Lower leg skin (tissue), 4 donors: ENCODE measurements around the gene KCNE4. TPM values are rescaled to one million over a fixed set of nuclear protein-coding genes. Genes with fewer than 3 reads are reported as not detected.

Experiments used
- DNase-seq, 2 donors: peaks; one replicate each; pipeline ENCODE4 v3.0.0-alpha.2; 2019; ENCODE audit warnings: low spot score in 2 of 2
- H3K4me3 ChIP-seq: fragments of 200-600 bp; sonication (generic); 2 replicates; pipeline ENCODE4 v1.5.1; 2017; ENCODE audit warnings: mild to moderate bottlenecking, low read depth; ENCODE audit not compliant: poor library complexity, severe bottlenecking
- CTCF ChIP-seq, 3 donors: fragments of 450-650 bp; IDR thresholded peaks; one replicate each; pipeline ENCODE4 v1.5.1; 2016; ENCODE audit warnings: antibody characterized with exemption in 3 of 3, mild to moderate bottlenecking in 3 of 3, moderate library complexity in 2 of 3
- POLR2A ChIP-seq, 2 donors: fragments of 450-650 bp; IDR thresholded peaks; one replicate each; pipeline ENCODE4 v1.6.1; 2016 to 2017; ENCODE audit warnings: antibody characterized with exemption in 2 of 2, mild to moderate bottlenecking in 1 of 2, moderate library complexity in 1 of 2
- WGBS, 2 donors: methylation state at CpG; one replicate each; pipeline ENCODE4 v1.1.5; 2018; 5-methylcytosine and 5-hydroxymethylcytosine counted together
- intact Hi-C: fragments of 100-400 bp; cut with DNase I; formaldehyde crosslinking; loops from one replicate; pipeline ENCODE4 v1.15.0; 2023; ENCODE audit warnings: low total_unique reads
- total RNA-seq, 4 donors: library from RNA; depleted of rRNA; stranded (reverse); fragments of >200 nt; gene quantifications; one replicate each; pipeline ENCODE4 v1.1.0, GENCODE V29; 2016

The KCNE4 gene
- total RNA-seq, 4 donors from 2014 or later = 0.95 to 4.1 (median 1.7) TPM

DNA sequence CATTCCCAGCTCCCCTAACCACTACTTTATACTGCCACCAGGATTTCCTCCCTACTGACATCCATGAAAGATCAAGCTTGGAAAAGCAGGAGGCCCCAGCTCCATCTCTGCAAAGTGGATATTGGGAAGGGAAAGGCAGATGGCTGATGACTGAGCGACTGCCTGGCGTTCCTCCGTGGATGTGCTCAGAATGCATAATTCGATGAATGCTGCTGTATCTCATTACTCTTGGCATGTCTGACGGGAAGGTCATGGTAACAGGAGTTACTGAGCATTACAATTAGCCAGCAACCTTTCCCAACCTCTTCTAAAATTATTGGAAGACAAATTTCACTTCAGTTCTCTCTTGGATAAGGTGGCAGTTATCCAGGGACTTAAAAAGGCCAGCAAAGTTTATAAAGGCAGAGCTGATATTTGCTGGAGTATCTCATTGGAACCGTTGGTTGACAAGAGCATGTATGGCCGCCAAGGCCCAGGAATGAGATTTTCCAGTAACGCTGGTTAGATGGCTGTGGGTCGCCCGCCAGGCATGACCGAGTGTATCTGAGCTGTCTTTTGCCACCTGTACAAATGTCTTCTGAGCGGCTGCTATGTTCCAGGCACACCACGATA, 34.5 kb downstream of the KCNE4 start:
- 94 to 95% methylated on average over 13 of the region's 13 CpGs for WGBS, 2 donors
- intact Hi-C loops = no loop called here
- no peak overlapping the region for H3K4me3 ChIP-seq
- TF ChIP-seq CTCF (IDR thresholded peaks at IDR 0.05) = no peak
- no peak for TF ChIP-seq POLR2A (IDR thresholded peaks at IDR 0.05)
- no peak for DNase-seq

DNA sequence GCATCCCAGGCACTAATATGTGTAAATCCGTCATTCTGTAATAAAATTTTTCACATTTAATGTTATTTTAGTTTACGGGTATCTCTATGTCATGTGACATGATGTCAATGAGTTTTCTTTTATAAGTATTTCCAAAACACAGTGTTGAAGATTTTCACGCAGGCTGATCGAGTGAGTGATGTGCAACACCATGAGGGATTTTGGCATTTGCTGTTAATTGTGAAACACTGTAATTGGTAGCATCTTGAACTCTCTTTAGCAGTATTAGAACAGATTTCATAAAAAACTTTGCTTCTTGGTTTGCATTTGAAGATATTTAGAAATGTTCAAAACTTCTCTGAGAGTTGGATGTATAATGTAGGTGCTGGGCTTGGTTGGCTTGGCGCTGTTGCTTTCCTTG, 35.5 kb downstream of the KCNE4 start:
- 77 to 80% methylated on average over 5 of the region's 5 CpGs for WGBS, 2 donors
- intact Hi-C loops = no loop called here
- no peak for DNase-seq
- TF ChIP-seq POLR2A (IDR thresholded peaks at IDR 0.05) (no peak), CTCF (IDR thresholded peaks at IDR 0.05) (no peak)
- no peak overlapping the region for H3K4me3 ChIP-seq

GRCh38 chr2:223088866-223089265, 36.9 kb downstream of the KCNE4 start:
- intact Hi-C loops = no loop called here
- no peak for TF ChIP-seq CTCF (IDR thresholded peaks at IDR 0.05)
- no peak for TF ChIP-seq POLR2A (IDR thresholded peaks at IDR 0.05)
- DNase-seq = no peak
- H3K4me3 ChIP-seq = no peak overlapping the region
- 86 to 87% methylated on average over 3 of the region's 3 CpGs for WGBS, 2 donors

DNA sequence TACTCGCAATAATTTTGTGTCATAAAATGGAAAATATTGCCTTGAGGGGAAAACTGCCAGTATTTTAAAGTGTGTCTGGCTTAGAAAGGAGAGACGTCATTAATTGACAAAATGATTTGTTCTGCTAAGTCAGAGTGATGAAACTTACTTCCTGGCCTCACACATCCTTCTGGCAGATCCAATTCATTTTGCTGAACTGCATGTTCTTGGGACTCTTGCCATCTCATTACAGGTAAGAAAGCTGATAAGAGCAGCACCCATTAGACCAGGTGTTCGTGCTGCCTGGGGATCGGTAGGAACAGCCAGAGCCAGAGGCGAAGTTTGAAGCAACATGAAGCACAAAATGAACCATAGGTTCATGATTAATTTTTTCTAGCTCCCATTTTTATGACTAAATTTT, 38.0 kb downstream of the KCNE4 start:
- TF ChIP-seq CTCF (IDR thresholded peaks at IDR 0.05) (no peak), POLR2A (IDR thresholded peaks at IDR 0.05) (no peak)
- intact Hi-C loops = no loop called here
- no peak overlapping the region for H3K4me3 ChIP-seq
- 46 to 48% methylated on average over 5 of the region's 5 CpGs for WGBS, 2 donors
- peak in 1 of 2 donors; percentile 21 for DNase-seq

DNA sequence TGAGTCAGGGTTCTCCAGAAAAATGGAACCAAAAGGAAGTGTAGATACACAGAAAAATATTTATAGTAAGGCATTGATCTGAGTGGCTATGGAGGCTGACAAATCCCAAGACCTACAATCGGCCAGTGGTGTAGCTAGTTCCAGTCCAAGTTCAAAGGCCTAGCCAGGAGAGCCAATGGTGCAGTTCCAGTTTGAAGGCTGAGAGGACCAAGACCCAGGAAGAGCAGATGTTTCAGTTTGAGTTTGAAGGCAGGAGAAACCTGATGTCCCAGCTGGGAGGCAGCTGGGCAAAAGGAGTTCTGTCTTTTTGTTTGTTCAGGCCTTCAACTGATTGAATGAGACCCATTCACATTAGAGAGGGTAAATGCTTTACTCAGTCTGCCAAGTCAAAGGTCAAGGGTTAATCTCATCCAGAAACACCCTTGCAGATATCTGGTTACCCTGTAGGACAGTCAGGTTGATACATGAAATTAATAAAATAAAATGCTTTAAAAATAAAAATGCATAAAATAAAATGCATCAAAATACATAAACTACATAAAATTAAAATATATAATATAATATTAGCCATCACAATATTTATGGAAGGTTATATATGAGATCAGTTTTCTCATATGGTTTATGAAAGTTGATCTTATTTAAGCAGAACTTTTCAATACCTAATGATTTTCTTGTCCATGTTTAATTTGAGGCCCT, 38.7 kb downstream of the KCNE4 start:
- no peak overlapping the region for H3K4me3 ChIP-seq
- intact Hi-C loops = no loop called here
- no peak for DNase-seq
- TF ChIP-seq POLR2A (IDR thresholded peaks at IDR 0.05) (no peak), CTCF (IDR thresholded peaks at IDR 0.05) (no peak)
- 48 to 59% methylated on average over 1 of the region's 1 CpG for WGBS, 2 donors
